ENCODE data around the gene HABP2.

Gene HABP2

GRCh38 chr10:113581092-113581491 lies 28.2 kb downstream of the HABP2 start:
- H3K9ac ChIP-seq (ENCODE audit: low read length) = no peak overlapping the region
- no peaks in the 10 kb centered on the region for H3F3A ChIP-seq (ENCODE audit: insufficient read depth, low read length)
- H3K9me3 ChIP-seq (ENCODE audit: low read length) = no peaks in the 10 kb centered on the region
- no peaks in the 10 kb centered on the region for H3K9me2 ChIP-seq (ENCODE audit: low read depth, low read length)
- H3K4me3 ChIP-seq (ENCODE audit: low read depth, low read length, poor library complexity, severe bottlenecking) = no peak overlapping the region
- H2AFZ ChIP-seq (ENCODE audit: low read length) = no peak overlapping the region
- H3K36me3 ChIP-seq (ENCODE audit: insufficient read depth, low read length) = no peaks in the 10 kb centered on the region
- H3K79me2 ChIP-seq (ENCODE audit: insufficient read depth, low read length) = no peaks in the 10 kb centered on the region
- no peak overlapping the region for H3K4me2 ChIP-seq (ENCODE audit: low read length)
- H3K4me1 ChIP-seq (ENCODE audit: insufficient read depth, low read length, severe bottlenecking) = no peaks in the 10 kb centered on the region
- H3K27ac ChIP-seq (ENCODE audit: low read depth, low read length, poor library complexity, severe bottlenecking) = no peak overlapping the region
- H4K20me1 ChIP-seq (ENCODE audit: insufficient read depth, low read length) = no peaks in the 10 kb centered on the region
- no peaks in the 10 kb centered on the region for H3K27me3 ChIP-seq (ENCODE audit: insufficient read depth, low read length)
- no peak for TF ChIP-seq EZH2 (IDR thresholded peaks at IDR 0.05; ENCODE audit: borderline replicate concordance, low read length)
- TF ChIP-seq, protein P1, sequence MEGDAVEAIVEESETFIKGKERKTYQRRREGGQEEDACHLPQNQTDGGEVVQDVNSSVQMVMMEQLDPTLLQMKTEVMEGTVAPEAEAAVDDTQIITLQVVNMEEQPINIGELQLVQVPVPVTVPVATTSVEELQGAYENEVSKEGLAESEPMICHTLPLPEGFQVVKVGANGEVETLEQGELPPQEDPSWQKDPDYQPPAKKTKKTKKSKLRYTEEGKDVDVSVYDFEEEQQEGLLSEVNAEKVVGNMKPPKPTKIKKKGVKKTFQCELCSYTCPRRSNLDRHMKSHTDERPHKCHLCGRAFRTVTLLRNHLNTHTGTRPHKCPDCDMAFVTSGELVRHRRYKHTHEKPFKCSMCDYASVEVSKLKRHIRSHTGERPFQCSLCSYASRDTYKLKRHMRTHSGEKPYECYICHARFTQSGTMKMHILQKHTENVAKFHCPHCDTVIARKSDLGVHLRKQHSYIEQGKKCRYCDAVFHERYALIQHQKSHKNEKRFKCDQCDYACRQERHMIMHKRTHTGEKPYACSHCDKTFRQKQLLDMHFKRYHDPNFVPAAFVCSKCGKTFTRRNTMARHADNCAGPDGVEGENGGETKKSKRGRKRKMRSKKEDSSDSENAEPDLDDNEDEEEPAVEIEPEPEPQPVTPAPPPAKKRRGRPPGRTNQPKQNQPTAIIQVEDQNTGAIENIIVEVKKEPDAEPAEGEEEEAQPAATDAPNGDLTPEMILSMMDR (IDR thresholded peaks at IDR 0.05; ENCODE audit: low read length) = no peak

GRCh38 chr10:113583571-113583970 lies 30.7 kb downstream of the HABP2 start:
- Histone ChIP-seq H3K79me2 (ENCODE audit: insufficient read depth, low read length) (no peaks in the 10 kb centered on the region), H4K20me1 (ENCODE audit: insufficient read depth, low read length) (no peaks in the 10 kb centered on the region), H3K9me3 (ENCODE audit: low read length) (no peaks in the 10 kb centered on the region), H3K9me2 (ENCODE audit: low read depth, low read length) (no peaks in the 10 kb centered on the region), H3K36me3 (ENCODE audit: insufficient read depth, low read length) (no peaks in the 10 kb centered on the region), H3F3A (ENCODE audit: insufficient read depth, low read length) (no peaks in the 10 kb centered on the region), H3K4me1 (ENCODE audit: insufficient read depth, low read length, severe bottlenecking) (no peaks in the 10 kb centered on the region), H3K9ac (ENCODE audit: low read length) (no peak overlapping the region), H3K27ac (ENCODE audit: low read depth, low read length, poor library complexity, severe bottlenecking) (no peak overlapping the region), H2AFZ (ENCODE audit: low read length) (no peak overlapping the region), H3K27me3 (ENCODE audit: insufficient read depth, low read length) (no peaks in the 10 kb centered on the region; the same call in 1 of the 2 replicates), H3K4me2 (ENCODE audit: low read length) (no peak overlapping the region), H3K4me3 (ENCODE audit: low read depth, low read length, poor library complexity, severe bottlenecking) (no peak overlapping the region)
- TF ChIP-seq EZH2 (IDR thresholded peaks at IDR 0.05; ENCODE audit: borderline replicate concordance, low read length) = no peak
- TF ChIP-seq, protein P1 (IDR thresholded peaks at IDR 0.05; ENCODE audit: low read length) = no peak

DNA sequence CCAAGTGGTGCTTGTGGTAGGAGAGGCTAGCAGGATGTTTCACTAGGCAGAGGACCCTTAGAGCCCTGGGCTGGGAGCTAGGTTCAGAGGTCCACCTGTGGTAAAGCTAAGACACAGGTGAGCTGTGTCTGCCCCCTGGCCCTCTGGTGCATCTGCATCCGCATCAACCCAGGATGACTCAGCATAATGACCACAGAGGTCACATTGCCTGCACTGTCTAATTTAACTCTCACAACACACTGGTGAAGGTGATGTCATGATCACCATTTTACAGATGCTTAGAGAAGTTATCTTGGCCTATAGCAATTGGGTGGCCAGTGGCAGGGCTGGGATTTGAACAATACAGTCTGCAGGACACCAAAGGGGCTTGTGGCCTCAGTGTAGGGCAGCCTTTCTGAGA lies 33.1 kb downstream of the HABP2 start:
- no peak overlapping the region for H3K4me2 ChIP-seq (ENCODE audit: low read length)
- no peaks in the 10 kb centered on the region for H3K36me3 ChIP-seq (ENCODE audit: insufficient read depth, low read length)
- no peaks in the 10 kb centered on the region for H4K20me1 ChIP-seq (ENCODE audit: insufficient read depth, low read length)
- no peaks in the 10 kb centered on the region; the same call in 1 of the 2 replicates for H3K27me3 ChIP-seq (ENCODE audit: insufficient read depth, low read length)
- H3K9me3 ChIP-seq (ENCODE audit: low read length) = no peaks in the 10 kb centered on the region
- H3K4me1 ChIP-seq (ENCODE audit: insufficient read depth, low read length, severe bottlenecking) = no peaks in the 10 kb centered on the region
- H2AFZ ChIP-seq (ENCODE audit: low read length) = no peak overlapping the region
- TF ChIP-seq, protein P1 (IDR thresholded peaks at IDR 0.05; ENCODE audit: low read length) = no peak
- no peak for TF ChIP-seq EZH2 (IDR thresholded peaks at IDR 0.05; ENCODE audit: borderline replicate concordance, low read length)
- no peak overlapping the region for H3K27ac ChIP-seq (ENCODE audit: low read depth, low read length, poor library complexity, severe bottlenecking)
- H3F3A ChIP-seq (ENCODE audit: insufficient read depth, low read length) = no peaks in the 10 kb centered on the region
- H3K9me2 ChIP-seq (ENCODE audit: low read depth, low read length) = no peaks in the 10 kb centered on the region
- no peak overlapping the region for H3K4me3 ChIP-seq (ENCODE audit: low read depth, low read length, poor library complexity, severe bottlenecking)
- H3K9ac ChIP-seq (ENCODE audit: low read length) = no peak overlapping the region
- H3K79me2 ChIP-seq (ENCODE audit: insufficient read depth, low read length) = no peaks in the 10 kb centered on the region
